ENCODE measurements around the gene GPT2.

Gene GPT2

GRCh38 chr16:46920402-46921068 is 36.4 kb downstream of the GPT2 start:
- H2AFZ ChIP-seq (ENCODE audit: low read depth, low read length) = no peak overlapping the region
- H2AK5ac ChIP-seq (ENCODE audit: low read length, severe bottlenecking) = no peak overlapping the region
- no peak overlapping the region for H2BK15ac ChIP-seq (ENCODE audit: low read depth, poor library complexity, severe bottlenecking)
- no peak overlapping the region for H3K14ac ChIP-seq (ENCODE audit: low read length in 2 of 2)
- H3K36me3 ChIP-seq (ENCODE audit: control insufficient read depth in 1 of 2, insufficient read depth in 2 of 2, low read depth in 1 of 2, low read length in 2 of 2) = peaks cover 30 to 80% of the 10 kb centered on the region in 2 experiments
- no peak overlapping the region for H3K4ac ChIP-seq (ENCODE audit: low read depth in 1 of 2, low read length in 2 of 2)
- H3K27me3 ChIP-seq (ENCODE audit: control insufficient read depth in 1 of 2, insufficient read depth in 1 of 2, low read length in 2 of 2) = no peaks in the 10 kb centered on the region
- no peak overlapping the region for H3K9ac ChIP-seq (ENCODE audit: low read length)
- no peak overlapping the region for H2BK12ac ChIP-seq (ENCODE audit: low read length in 2 of 2)
- peaks cover 3% of the 10 kb centered on the region for H3K4me1 ChIP-seq (ENCODE audit: control insufficient read depth, insufficient read depth, low read depth, low read length)
- H4K8ac ChIP-seq (ENCODE audit: low read length) = no peak overlapping the region
- H3K23ac ChIP-seq (ENCODE audit: low read length in 2 of 2) = no peak overlapping the region
- no peak overlapping the region for H4K91ac ChIP-seq (ENCODE audit: low read length)
- H2BK5ac ChIP-seq (ENCODE audit: low read depth, low read length, poor library complexity, severe bottlenecking) = no peak overlapping the region
- no peaks in the 10 kb centered on the region for H3K9me3 ChIP-seq (ENCODE audit: control insufficient read depth, low read length)
- 84% methylated on average over 9 of the region's 9 CpGs for WGBS
- H2BK120ac ChIP-seq (ENCODE audit: low read depth, low read length) = no peak overlapping the region
- no peak for DNase-seq
- H3K18ac ChIP-seq (ENCODE audit: low read depth in 1 of 2, low read length in 2 of 2) = peak overlapping the region in 1 of 2 experiments; percentile 41
- no peak overlapping the region for H3K4me3 ChIP-seq (ENCODE audit: insufficient read depth in 1 of 2, low read depth in 1 of 2, low read length in 2 of 2)
- H3K79me1 ChIP-seq (replicated peaks; ENCODE audit: low read length, poor library complexity, severe bottlenecking) = peaks cover 2% of the 10 kb centered on the region
- no peak overlapping the region for H3K4me2 ChIP-seq (ENCODE audit: low read length, poor library complexity, severe bottlenecking)
- no peak overlapping the region for H3K27ac ChIP-seq (ENCODE audit: low read length, poor library complexity, severe bottlenecking)

- Histone ChIP-seq H2AK5ac (ENCODE audit: low read length, severe bottlenecking) (no peak overlapping the region), H3K9ac (ENCODE audit: low read length) (no peak overlapping the region), H3K27me3 (ENCODE audit: control insufficient read depth in 1 of 2, insufficient read depth in 1 of 2, low read length in 2 of 2) (no peaks in the 10 kb centered on the region), H2AFZ (ENCODE audit: low read depth, low read length) (no peak overlapping the region), H3K79me1 (replicated peaks; ENCODE audit: low read length, poor library complexity, severe bottlenecking) (peaks cover 2% of the 10 kb centered on the region), H3K14ac (ENCODE audit: low read length in 2 of 2) (no peak overlapping the region), H2BK15ac (ENCODE audit: low read depth, poor library complexity, severe bottlenecking) (no peak overlapping the region), H3K4ac (ENCODE audit: low read depth in 1 of 2, low read length in 2 of 2) (no peak overlapping the region), H3K23ac (ENCODE audit: low read length in 2 of 2) (no peak overlapping the region), H3K4me2 (ENCODE audit: low read length, poor library complexity, severe bottlenecking) (no peak overlapping the region), H2BK12ac (ENCODE audit: low read length in 2 of 2) (no peak overlapping the region), H3K27ac (ENCODE audit: low read length, poor library complexity, severe bottlenecking) (no peak overlapping the region), H3K36me3 (ENCODE audit: control insufficient read depth in 1 of 2, insufficient read depth in 2 of 2, low read depth in 1 of 2, low read length in 2 of 2) (peaks cover 35 to 85% of the 10 kb centered on the region in 2 experiments), H4K8ac (ENCODE audit: low read length) (no peak overlapping the region), H2BK5ac (ENCODE audit: low read depth, low read length, poor library complexity, severe bottlenecking) (no peak overlapping the region), H3K4me3 (ENCODE audit: insufficient read depth in 1 of 2, low read depth in 1 of 2, low read length in 2 of 2) (no peak overlapping the region), H3K4me1 (ENCODE audit: control insufficient read depth, insufficient read depth, low read depth, low read length) (peaks cover 2% of the 10 kb centered on the region), H4K91ac (ENCODE audit: low read length) (no peak overlapping the region), H3K18ac (ENCODE audit: low read depth in 1 of 2, low read length in 2 of 2) (no peak overlapping the region), H2BK120ac (ENCODE audit: low read depth, low read length) (no peak overlapping the region), H3K9me3 (ENCODE audit: control insufficient read depth, low read length) (no peaks in the 10 kb centered on the region)
- WGBS = 98% methylated on average over 10 of the region's 10 CpGs
- DNase-seq = no peak
Observed at GRCh38 chr16:46922239-46922638, 38.1 kb downstream of the GPT2 start.

- Histone ChIP-seq H3K9ac (ENCODE audit: low read length) (no peak overlapping the region), H3K27ac (ENCODE audit: low read length, poor library complexity, severe bottlenecking) (no peak overlapping the region), H2BK5ac (ENCODE audit: low read depth, low read length, poor library complexity, severe bottlenecking) (no peak overlapping the region), H3K9me3 (ENCODE audit: control insufficient read depth, low read length) (no peaks in the 10 kb centered on the region), H3K23ac (ENCODE audit: low read length in 2 of 2) (no peak overlapping the region), H3K4me2 (ENCODE audit: low read length, poor library complexity, severe bottlenecking) (no peak overlapping the region), H4K8ac (ENCODE audit: low read length) (no peak overlapping the region), H2BK120ac (ENCODE audit: low read depth, low read length) (no peak overlapping the region), H3K79me1 (replicated peaks; ENCODE audit: low read length, poor library complexity, severe bottlenecking) (peaks cover 2% of the 10 kb centered on the region), H3K4ac (ENCODE audit: low read depth in 1 of 2, low read length in 2 of 2) (no peak overlapping the region), H2BK15ac (ENCODE audit: low read depth, poor library complexity, severe bottlenecking) (no peak overlapping the region), H2AFZ (ENCODE audit: low read depth, low read length) (no peak overlapping the region), H3K36me3 (ENCODE audit: control insufficient read depth in 1 of 2, insufficient read depth in 2 of 2, low read depth in 1 of 2, low read length in 2 of 2) (peaks cover 36 to 84% of the 10 kb centered on the region in 2 experiments), H3K4me3 (ENCODE audit: insufficient read depth in 1 of 2, low read depth in 1 of 2, low read length in 2 of 2) (no peak overlapping the region), H3K27me3 (ENCODE audit: control insufficient read depth in 1 of 2, insufficient read depth in 1 of 2, low read length in 2 of 2) (no peaks in the 10 kb centered on the region), H2AK5ac (ENCODE audit: low read length, severe bottlenecking) (no peak overlapping the region), H3K4me1 (ENCODE audit: control insufficient read depth, insufficient read depth, low read depth, low read length) (peaks cover 2% of the 10 kb centered on the region), H3K18ac (ENCODE audit: low read depth in 1 of 2, low read length in 2 of 2) (no peak overlapping the region), H2BK12ac (ENCODE audit: low read length in 2 of 2) (no peak overlapping the region), H4K91ac (ENCODE audit: low read length) (no peak overlapping the region), H3K14ac (ENCODE audit: low read length in 2 of 2) (peak overlapping the region in 1 of 2 experiments; percentile 9)
- DNase-seq = no peak
- WGBS = 94% methylated on average over 19 of the region's 19 CpGs
Observed at GRCh38 chr16:46923513-46924295, 39.5 kb downstream of the GPT2 start.

GRCh38 chr16:46924402-46924801 is 40.2 kb downstream of the GPT2 start:
- H2AFZ ChIP-seq (ENCODE audit: low read depth, low read length) = no peak overlapping the region
- no peak overlapping the region for H3K4ac ChIP-seq (ENCODE audit: low read depth in 1 of 2, low read length in 2 of 2)
- no peak overlapping the region for H2AK5ac ChIP-seq (ENCODE audit: low read length, severe bottlenecking)
- H2BK15ac ChIP-seq (ENCODE audit: low read depth, poor library complexity, severe bottlenecking) = no peak overlapping the region
- H3K18ac ChIP-seq (ENCODE audit: low read depth in 1 of 2, low read length in 2 of 2) = no peak overlapping the region
- H3K9ac ChIP-seq (ENCODE audit: low read length) = no peak overlapping the region
- H4K8ac ChIP-seq (ENCODE audit: low read length) = no peak overlapping the region
- H3K27ac ChIP-seq (ENCODE audit: low read length, poor library complexity, severe bottlenecking) = no peak overlapping the region
- DNase-seq = no peak
- no peak overlapping the region for H4K91ac ChIP-seq (ENCODE audit: low read length)
- H3K4me1 ChIP-seq (ENCODE audit: control insufficient read depth, insufficient read depth, low read depth, low read length) = peaks cover 2% of the 10 kb centered on the region
- peaks cover 37 to 84% of the 10 kb centered on the region in 2 experiments for H3K36me3 ChIP-seq (ENCODE audit: control insufficient read depth in 1 of 2, insufficient read depth in 2 of 2, low read depth in 1 of 2, low read length in 2 of 2)
- H3K23ac ChIP-seq (ENCODE audit: low read length in 2 of 2) = no peak overlapping the region
- no peak overlapping the region for H2BK120ac ChIP-seq (ENCODE audit: low read depth, low read length)
- no peak overlapping the region for H3K14ac ChIP-seq (ENCODE audit: low read length in 2 of 2)
- WGBS = 98% methylated on average over 6 of the region's 6 CpGs
- no peak overlapping the region for H2BK5ac ChIP-seq (ENCODE audit: low read depth, low read length, poor library complexity, severe bottlenecking)
- peak overlapping the region in 1 of 2 experiments; percentile 24 for H3K4me3 ChIP-seq (ENCODE audit: insufficient read depth in 1 of 2, low read depth in 1 of 2, low read length in 2 of 2)
- no peak overlapping the region for H3K4me2 ChIP-seq (ENCODE audit: low read length, poor library complexity, severe bottlenecking)
- H3K9me3 ChIP-seq (ENCODE audit: control insufficient read depth, low read length) = no peaks in the 10 kb centered on the region
- H3K79me1 ChIP-seq (replicated peaks; ENCODE audit: low read length, poor library complexity, severe bottlenecking) = peaks cover 2% of the 10 kb centered on the region
- no peak overlapping the region for H2BK12ac ChIP-seq (ENCODE audit: low read length in 2 of 2)
- no peaks in the 10 kb centered on the region for H3K27me3 ChIP-seq (ENCODE audit: control insufficient read depth in 1 of 2, insufficient read depth in 1 of 2, low read length in 2 of 2)

Measured in mesenchymal stem cell (in vitro differentiated cells and primary cell).